ENCODE data around the gene PLOD1.

The PLOD1 gene

DNA sequence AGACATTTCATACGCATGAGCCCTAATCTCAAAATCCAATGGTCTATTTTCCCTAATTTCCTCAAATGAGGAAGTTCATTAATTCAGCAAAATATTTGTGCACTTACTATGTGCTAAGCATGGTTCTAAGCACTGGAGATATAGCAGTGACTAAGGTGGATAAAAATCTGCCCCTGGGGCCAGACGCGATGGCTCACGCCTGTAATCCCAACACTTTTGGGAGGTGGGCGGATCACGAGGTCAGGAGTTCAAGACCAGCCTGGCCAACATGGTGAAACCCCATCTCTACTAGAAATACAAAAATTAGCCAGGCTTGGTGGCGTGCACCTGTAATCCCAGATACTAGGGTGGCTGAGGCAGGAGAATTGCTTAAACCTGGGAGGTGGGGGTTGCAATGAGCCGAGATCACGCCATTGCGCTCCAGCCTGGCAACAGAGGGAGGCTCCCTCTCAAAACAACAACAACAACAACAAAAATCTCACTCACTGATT is 80.5 kb downstream of the PLOD1 start:
- TF ChIP-seq SIN3A (IDR thresholded peaks at IDR 0.05; ENCODE audit: borderline replicate concordance, insufficient read depth, low read length) (no peak), REST (IDR thresholded peaks at IDR 0.05; ENCODE audit: insufficient read depth in 1 of 2, low read depth in 2 of 2, low read length in 2 of 2) (no peak), TAF1 (IDR thresholded peaks at IDR 0.05; ENCODE audit: borderline replicate concordance, insufficient read depth, low read length) (no peak), POLR2AphosphoS5 (IDR thresholded peaks at IDR 0.05; ENCODE audit: low read depth, low read length) (no peak), FOXP2 (optimal IDR thresholded peaks at IDR 0.05; ENCODE audit: borderline replicate concordance, extremely low read depth, extremely low read length, insufficient read depth) (no peak)

GRCh38 chr1:12015499-12015898 is 81.0 kb downstream of the PLOD1 start:
- TF ChIP-seq FOXP2 (optimal IDR thresholded peaks at IDR 0.05; ENCODE audit: borderline replicate concordance, extremely low read depth, extremely low read length, insufficient read depth) (no peak), POLR2AphosphoS5 (IDR thresholded peaks at IDR 0.05; ENCODE audit: low read depth, low read length) (no peak), SIN3A (IDR thresholded peaks at IDR 0.05; ENCODE audit: borderline replicate concordance, insufficient read depth, low read length) (no peak)

GRCh38 chr1:12016182-12016581 is 81.7 kb downstream of the PLOD1 start:
- TF ChIP-seq POLR2AphosphoS5 (IDR thresholded peaks at IDR 0.05; ENCODE audit: low read depth, low read length) (no peak), REST (IDR thresholded peaks at IDR 0.05; ENCODE audit: insufficient read depth in 1 of 2, low read depth in 2 of 2, low read length in 2 of 2) (no peak), SIN3A (IDR thresholded peaks at IDR 0.05; ENCODE audit: borderline replicate concordance, insufficient read depth, low read length) (no peak), TAF1 (IDR thresholded peaks at IDR 0.05; ENCODE audit: borderline replicate concordance, insufficient read depth, low read length) (no peak), FOXP2 (optimal IDR thresholded peaks at IDR 0.05; ENCODE audit: borderline replicate concordance, extremely low read depth, extremely low read length, insufficient read depth) (no peak)

GRCh38 chr1:12019858-12020509 is 85.5 kb downstream of the PLOD1 start:
- TF ChIP-seq FOXP2 (optimal IDR thresholded peaks at IDR 0.05; ENCODE audit: borderline replicate concordance, extremely low read depth, extremely low read length, insufficient read depth) (no peak), SIN3A (IDR thresholded peaks at IDR 0.05; ENCODE audit: borderline replicate concordance, insufficient read depth, low read length) (0 out of 2 replicates have a peak, but pooled peaks have one; percentile 58)

DNA sequence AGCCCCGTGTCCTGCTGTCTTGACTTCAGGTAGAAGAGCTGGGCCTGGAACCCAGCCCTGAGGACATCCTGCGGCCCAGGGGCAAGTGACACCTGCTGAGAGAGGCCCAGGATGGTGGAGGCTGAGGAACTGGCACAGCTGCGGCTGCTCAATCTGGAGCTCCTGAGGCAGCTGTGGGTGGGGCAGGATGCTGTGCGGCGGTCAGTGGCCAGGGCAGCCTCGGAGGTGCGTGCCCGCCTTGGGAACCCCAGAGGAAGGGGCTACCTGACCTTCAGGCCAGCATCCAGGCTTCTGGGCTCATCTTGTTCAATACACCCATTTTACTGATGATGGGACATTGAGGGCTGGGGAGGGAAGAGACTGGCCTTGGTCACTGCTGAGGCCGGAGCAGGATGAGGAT is 87.1 kb downstream of the PLOD1 start:
- TF ChIP-seq SIN3A (IDR thresholded peaks at IDR 0.05; ENCODE audit: borderline replicate concordance, insufficient read depth, low read length) = no peak
- no peak for TF ChIP-seq FOXP2 (optimal IDR thresholded peaks at IDR 0.05; ENCODE audit: borderline replicate concordance, extremely low read depth, extremely low read length, insufficient read depth)
- TF ChIP-seq POLR2AphosphoS5 (IDR thresholded peaks at IDR 0.05; ENCODE audit: low read depth, low read length) = no peak
- TF ChIP-seq REST (IDR thresholded peaks at IDR 0.05; ENCODE audit: insufficient read depth in 1 of 2, low read depth in 2 of 2, low read length in 2 of 2) = no peak
- no peak for TF ChIP-seq TAF1 (IDR thresholded peaks at IDR 0.05; ENCODE audit: borderline replicate concordance, insufficient read depth, low read length)

DNA sequence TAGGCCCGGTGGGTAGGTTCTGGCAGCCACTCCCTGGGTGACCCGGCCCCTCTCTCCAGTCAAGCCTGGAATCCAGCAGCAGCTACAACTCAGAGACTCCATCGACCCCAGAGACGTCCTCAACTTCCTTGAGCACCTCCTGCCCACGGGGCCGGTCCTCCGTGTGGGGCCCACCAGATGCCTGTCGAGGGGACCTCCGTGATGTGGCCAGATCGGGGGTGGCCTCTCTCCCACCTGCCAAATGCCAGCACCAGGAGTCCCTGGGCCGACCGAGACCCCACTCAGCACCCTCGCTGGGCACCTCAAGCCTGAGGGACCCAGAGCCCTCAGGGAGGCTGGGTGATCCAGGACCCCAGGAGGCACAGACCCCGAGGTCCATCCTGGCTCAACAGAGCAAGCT is 87.5 kb downstream of the PLOD1 start:
- TF ChIP-seq SIN3A (IDR thresholded peaks at IDR 0.05; ENCODE audit: borderline replicate concordance, insufficient read depth, low read length) (no peak), FOXP2 (optimal IDR thresholded peaks at IDR 0.05; ENCODE audit: borderline replicate concordance, extremely low read depth, extremely low read length, insufficient read depth) (no peak), REST (IDR thresholded peaks at IDR 0.05; ENCODE audit: insufficient read depth in 1 of 2, low read depth in 2 of 2, low read length in 2 of 2) (no peak), TAF1 (IDR thresholded peaks at IDR 0.05; ENCODE audit: borderline replicate concordance, insufficient read depth, low read length) (no peak), POLR2AphosphoS5 (IDR thresholded peaks at IDR 0.05; ENCODE audit: low read depth, low read length) (no peak)

All from PFSK-1 (cell line).